Amniotic epithelial cell (primary cell): ENCODE measurements around the gene HLA-DRA.

ENCODE experiments used
- DNase-seq: peaks from one replicate; pipeline ENCODE4 v3.0.0-alpha.2; 2010; ENCODE audit warnings: low read depth

Gene HLA-DRA

GRCh38 chr6:32475392-32476206 lies 35.9 kb downstream of the HLA-DRA start:
- no peak for DNase-seq

GRCh38 chr6:32483968-32484613 lies 44.4 kb downstream of the HLA-DRA start:
- no peak for DNase-seq

GRCh38 chr6:32484614-32484998 lies 44.9 kb downstream of the HLA-DRA start:
- DNase-seq: no peak

GRCh38 chr6:32488083-32488482 lies 48.4 kb downstream of the HLA-DRA start:
- DNase-seq: no peak

- no peak for DNase-seq
Observed at GRCh38 chr6:32491700-32492099, 52.0 kb downstream of the HLA-DRA start.

GRCh38 chr6:32492351-32492750 lies 52.7 kb downstream of the HLA-DRA start:
- DNase-seq: no peak
